HL-60 (cell line): ENCODE measurements around the gene SOST.

Source experiments
- DNase-seq, 2 experiments: peaks; one replicate each; pipeline ENCODE4 v3.0.0-alpha.2; 2010 to 2020; ENCODE audit warnings: low read depth in 1 of 2, low spot score in 1 of 2
- H3K27ac ChIP-seq: fragments of 250-450 bp; sonication (Bioruptor Pico); replicated peaks from 2 replicates; pipeline ENCODE4 v1.5.1; 2020; ENCODE audit warnings: mild to moderate bottlenecking, moderate library complexity
- H3K27me3 ChIP-seq: fragments of 250-450 bp; sonication (Bioruptor Pico); 2 replicates; pipeline ENCODE4 v1.5.1; 2021; ENCODE audit warnings: mild to moderate bottlenecking, moderate library complexity; ENCODE audit not compliant: insufficient read depth, poor library complexity, severe bottlenecking
- H3K4me3 ChIP-seq: replicated peaks from 2 replicates; pipeline ENCODE4 v1.5.1; 2011; ENCODE audit warnings: mild to moderate bottlenecking, control low read depth, low read length; ENCODE audit not compliant: insufficient read depth
- GABPA ChIP-seq: IDR thresholded peaks from 2 replicates; pipeline ENCODE4 v1.6.1; 2012; ENCODE audit warnings: low read depth
- POLR2AphosphoS5 ChIP-seq: IDR thresholded peaks from 2 replicates; pipeline ENCODE4 v1.6.1; 2012; ENCODE audit warnings: low read depth
- SPI1 ChIP-seq: IDR thresholded peaks from 2 replicates; pipeline ENCODE4 v1.6.1; 2012; ENCODE audit warnings: low read depth, mild to moderate bottlenecking, borderline replicate concordance
- TF ChIP-seq, protein P1 (sequence below): IDR thresholded peaks from 2 replicates; pipeline ENCODE4 v1.6.1; 2012; ENCODE audit warnings: low read depth; ENCODE audit not compliant: insufficient replicate concordance
- TF ChIP-seq, protein P2 (sequence below): IDR thresholded peaks from one replicate; pipeline ENCODE4 v1.5.1; 2011; ENCODE audit warnings: low read length, control low read depth, inconsistent platforms; ENCODE audit not compliant: insufficient read depth

SOST gene

DNA sequence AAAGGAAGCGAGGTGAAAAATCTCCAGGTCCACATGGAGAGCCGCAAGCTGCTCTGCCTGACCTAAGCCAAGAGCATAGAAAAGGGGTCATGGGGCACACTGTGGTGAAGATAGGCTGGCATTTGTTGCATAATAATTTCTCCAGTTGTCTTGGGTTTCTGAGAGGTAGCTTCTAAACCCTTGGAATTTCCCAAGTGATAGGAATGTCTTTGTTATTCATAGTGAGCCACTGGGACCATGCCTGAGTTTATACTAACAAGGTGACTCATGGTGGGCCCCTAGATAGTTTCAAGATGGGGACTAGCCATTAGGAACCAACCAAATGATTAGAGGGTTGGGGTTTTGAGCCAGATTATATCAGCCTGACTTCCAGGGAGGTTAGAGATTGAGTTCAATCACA is 25.6 kb downstream of the SOST start:
- TF ChIP-seq GABPA (no peak), SPI1 (no peak), POLR2AphosphoS5 (no peak)
- TF ChIP-seq, protein P1, sequence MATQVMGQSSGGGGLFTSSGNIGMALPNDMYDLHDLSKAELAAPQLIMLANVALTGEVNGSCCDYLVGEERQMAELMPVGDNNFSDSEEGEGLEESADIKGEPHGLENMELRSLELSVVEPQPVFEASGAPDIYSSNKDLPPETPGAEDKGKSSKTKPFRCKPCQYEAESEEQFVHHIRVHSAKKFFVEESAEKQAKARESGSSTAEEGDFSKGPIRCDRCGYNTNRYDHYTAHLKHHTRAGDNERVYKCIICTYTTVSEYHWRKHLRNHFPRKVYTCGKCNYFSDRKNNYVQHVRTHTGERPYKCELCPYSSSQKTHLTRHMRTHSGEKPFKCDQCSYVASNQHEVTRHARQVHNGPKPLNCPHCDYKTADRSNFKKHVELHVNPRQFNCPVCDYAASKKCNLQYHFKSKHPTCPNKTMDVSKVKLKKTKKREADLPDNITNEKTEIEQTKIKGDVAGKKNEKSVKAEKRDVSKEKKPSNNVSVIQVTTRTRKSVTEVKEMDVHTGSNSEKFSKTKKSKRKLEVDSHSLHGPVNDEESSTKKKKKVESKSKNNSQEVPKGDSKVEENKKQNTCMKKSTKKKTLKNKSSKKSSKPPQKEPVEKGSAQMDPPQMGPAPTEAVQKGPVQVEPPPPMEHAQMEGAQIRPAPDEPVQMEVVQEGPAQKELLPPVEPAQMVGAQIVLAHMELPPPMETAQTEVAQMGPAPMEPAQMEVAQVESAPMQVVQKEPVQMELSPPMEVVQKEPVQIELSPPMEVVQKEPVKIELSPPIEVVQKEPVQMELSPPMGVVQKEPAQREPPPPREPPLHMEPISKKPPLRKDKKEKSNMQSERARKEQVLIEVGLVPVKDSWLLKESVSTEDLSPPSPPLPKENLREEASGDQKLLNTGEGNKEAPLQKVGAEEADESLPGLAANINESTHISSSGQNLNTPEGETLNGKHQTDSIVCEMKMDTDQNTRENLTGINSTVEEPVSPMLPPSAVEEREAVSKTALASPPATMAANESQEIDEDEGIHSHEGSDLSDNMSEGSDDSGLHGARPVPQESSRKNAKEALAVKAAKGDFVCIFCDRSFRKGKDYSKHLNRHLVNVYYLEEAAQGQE = no peak
- TF ChIP-seq, protein P2, sequence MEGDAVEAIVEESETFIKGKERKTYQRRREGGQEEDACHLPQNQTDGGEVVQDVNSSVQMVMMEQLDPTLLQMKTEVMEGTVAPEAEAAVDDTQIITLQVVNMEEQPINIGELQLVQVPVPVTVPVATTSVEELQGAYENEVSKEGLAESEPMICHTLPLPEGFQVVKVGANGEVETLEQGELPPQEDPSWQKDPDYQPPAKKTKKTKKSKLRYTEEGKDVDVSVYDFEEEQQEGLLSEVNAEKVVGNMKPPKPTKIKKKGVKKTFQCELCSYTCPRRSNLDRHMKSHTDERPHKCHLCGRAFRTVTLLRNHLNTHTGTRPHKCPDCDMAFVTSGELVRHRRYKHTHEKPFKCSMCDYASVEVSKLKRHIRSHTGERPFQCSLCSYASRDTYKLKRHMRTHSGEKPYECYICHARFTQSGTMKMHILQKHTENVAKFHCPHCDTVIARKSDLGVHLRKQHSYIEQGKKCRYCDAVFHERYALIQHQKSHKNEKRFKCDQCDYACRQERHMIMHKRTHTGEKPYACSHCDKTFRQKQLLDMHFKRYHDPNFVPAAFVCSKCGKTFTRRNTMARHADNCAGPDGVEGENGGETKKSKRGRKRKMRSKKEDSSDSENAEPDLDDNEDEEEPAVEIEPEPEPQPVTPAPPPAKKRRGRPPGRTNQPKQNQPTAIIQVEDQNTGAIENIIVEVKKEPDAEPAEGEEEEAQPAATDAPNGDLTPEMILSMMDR = no peak
- no peak for DNase-seq
- Histone ChIP-seq H3K27ac (no peak overlapping the region), H3K4me3 (no peak overlapping the region), H3K27me3 (no peaks in the 10 kb centered on the region)

GRCh38 chr17:43728081-43728480 is 30.5 kb downstream of the SOST start:
- TF ChIP-seq SPI1 (no peak), GABPA (no peak)
- TF ChIP-seq, protein P2 = no peak
- DNase-seq = no peak
- H3K4me3 ChIP-seq = no peak overlapping the region
- H3K27me3 ChIP-seq = no peaks in the 10 kb centered on the region
- H3K27ac ChIP-seq = no peak overlapping the region

DNA sequence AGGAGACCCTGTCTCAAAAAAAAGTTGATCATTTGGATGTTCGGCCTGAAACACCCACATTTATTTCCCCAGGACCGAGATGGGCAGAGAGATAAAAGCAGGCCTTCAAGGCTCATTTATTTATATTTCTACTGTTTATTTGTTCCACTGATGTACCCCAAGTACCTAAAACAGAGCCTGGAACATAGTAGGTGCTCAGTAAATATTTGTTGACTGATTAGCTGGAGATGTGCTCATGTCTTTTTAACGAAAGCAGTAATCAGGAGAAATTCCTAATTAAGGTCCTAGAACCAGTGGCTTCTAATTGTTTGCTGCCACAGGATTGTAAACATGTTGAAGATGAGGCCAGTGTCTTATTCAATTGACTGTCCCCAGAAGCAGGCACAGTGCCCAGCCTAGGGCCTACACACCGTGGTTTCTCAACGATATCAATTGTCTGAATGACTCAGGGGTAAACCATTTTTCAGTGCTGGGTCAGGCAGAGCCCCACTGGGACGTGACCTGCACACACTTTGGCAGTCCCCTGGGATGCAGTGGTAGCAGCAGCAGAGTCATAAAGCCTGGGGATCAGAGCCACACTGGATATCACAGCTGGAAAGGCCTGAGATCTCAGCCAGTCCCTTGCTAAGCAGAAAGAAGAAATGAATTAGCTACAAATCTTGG is 34.8 kb downstream of the SOST start:
- Histone ChIP-seq H3K27me3 (no peaks in the 10 kb centered on the region), H3K27ac (no peak overlapping the region), H3K4me3 (no peak overlapping the region)
- TF ChIP-seq POLR2AphosphoS5 (no peak), SPI1 (no peak), GABPA (no peak)
- TF ChIP-seq, protein P1 = no peak
- DNase-seq = no peak

DNA sequence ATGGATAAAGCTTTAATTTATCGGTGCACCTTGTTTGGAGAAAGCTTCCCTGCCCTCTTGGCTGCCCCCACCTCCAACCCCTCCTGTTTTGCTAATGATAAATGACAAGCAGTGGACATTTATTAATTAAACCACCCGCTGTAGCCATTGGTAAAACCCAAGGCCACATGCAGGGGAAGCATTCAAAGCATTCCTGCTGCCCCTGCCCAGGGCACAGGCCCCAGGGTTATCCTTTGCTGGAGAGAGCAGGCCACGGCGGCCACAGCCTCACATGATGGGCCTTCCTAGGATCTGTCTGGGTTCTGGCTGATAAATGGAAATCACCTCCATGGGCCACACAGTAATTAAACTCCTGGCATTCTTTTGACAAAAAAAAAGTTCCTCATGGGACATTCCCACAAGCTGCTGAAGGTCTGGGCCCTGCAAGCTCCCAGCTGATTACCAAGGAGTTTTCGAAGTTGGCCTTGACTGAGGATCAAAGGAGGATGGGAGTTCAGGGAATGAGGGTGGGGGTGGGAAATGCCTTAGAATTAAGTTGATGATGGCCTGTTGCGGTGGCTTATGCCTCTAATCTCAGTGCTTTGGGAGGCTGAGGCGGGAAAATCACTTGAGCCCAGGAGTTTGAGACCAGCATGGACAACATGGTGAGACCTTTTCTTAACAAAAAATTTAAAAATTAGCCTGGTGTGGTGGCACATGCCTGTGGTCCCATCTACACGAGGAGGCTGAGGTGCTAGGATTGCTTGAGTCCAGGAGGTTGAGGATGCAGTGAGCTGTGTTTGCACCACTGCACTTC is 35.5 kb downstream of the SOST start:
- Histone ChIP-seq H3K27ac (no peak overlapping the region), H3K4me3 (no peak overlapping the region), H3K27me3 (peaks cover 3% of the 10 kb centered on the region)
- no peak for DNase-seq
- TF ChIP-seq SPI1 = no peak
- TF ChIP-seq, protein P2 = no peak
- TF ChIP-seq GABPA = no peak
- TF ChIP-seq, protein P1 = no peak
- no peak for TF ChIP-seq POLR2AphosphoS5
